Chondrocyte (in vitro differentiated cells): ENCODE measurements around the gene PLCH2. TPM values are rescaled to one million over a fixed set of nuclear protein-coding genes. Genes with fewer than 3 reads are reported as not detected.

Source experiments
- DNase-seq: peaks from one replicate; pipeline ENCODE4 v3.0.0; 2021; ENCODE audit warnings: mixed read lengths, low spot score
- H3K27ac Mint-ChIP-seq: one replicate; pipeline ENCODE4 v1.8.0; 2021; ENCODE audit warnings: mild to moderate bottlenecking, moderate library complexity, mixed read lengths; ENCODE audit not compliant: unreplicated experiment
- H3K27me3 Mint-ChIP-seq: 2 replicates; pipeline ENCODE4 v1.8.0; 2021; ENCODE audit warnings: low read depth, mixed read lengths
- H3K36me3 Mint-ChIP-seq: 2 replicates; pipeline ENCODE4 v1.8.0; 2021; ENCODE audit warnings: low read depth, mixed read lengths
- H3K4me1 Mint-ChIP-seq: 2 replicates; pipeline ENCODE4 v1.8.0; 2021; ENCODE audit warnings: low read depth, mild to moderate bottlenecking, mixed read lengths
- H3K4me3 Mint-ChIP-seq: one replicate; pipeline ENCODE4 v1.8.0; 2021; ENCODE audit warnings: mild to moderate bottlenecking, moderate library complexity, mixed read lengths; ENCODE audit not compliant: unreplicated experiment
- H3K9me3 Mint-ChIP-seq: 2 replicates; pipeline ENCODE4 v1.8.0; 2021; ENCODE audit warnings: low read depth, mixed read lengths
- CTCF ChIP-seq: fragments of 200-600 bp; sonication (generic); IDR thresholded peaks from 2 replicates; pipeline ENCODE4 v1.5.0; 2021; ENCODE audit warnings: antibody characterized with exemption, mild to moderate bottlenecking, moderate library complexity
- total RNA-seq: library from RNA; stranded (reverse); gene quantifications from 3 replicates; pipeline ENCODE4 v1.2.1, GENCODE V29; 2021

The PLCH2 gene
- total RNA-seq, 1 donor from 2014 or later = 2.4 TPM

- no peak for TF ChIP-seq CTCF
- Mint-ChIP-seq H3K4me1 (peaks cover 4% of the 10 kb centered on the region), H3K27ac (no peak overlapping the region), H3K4me3 (no peak overlapping the region), H3K36me3 (peaks cover 2% of the 10 kb centered on the region), H3K9me3 (no peaks in the 10 kb centered on the region), H3K27me3 (no peaks in the 10 kb centered on the region)
- DNase-seq = no peak
These were observed 28.8 kb downstream of the PLCH2 start for GRCh38 chr1:2504949-2505272.

GRCh38 chr1:2505461-2505994 is 29.4 kb downstream of the PLCH2 start:
- DNase-seq = no peak
- no peaks in the 10 kb centered on the region for H3K4me1 Mint-ChIP-seq
- no peaks in the 10 kb centered on the region for H3K9me3 Mint-ChIP-seq
- H3K4me3 Mint-ChIP-seq = no peak overlapping the region
- no peak overlapping the region for H3K27ac Mint-ChIP-seq
- TF ChIP-seq CTCF = no peak
- H3K36me3 Mint-ChIP-seq = peaks cover 4% of the 10 kb centered on the region
- no peaks in the 10 kb centered on the region for H3K27me3 Mint-ChIP-seq

GRCh38 chr1:2506007-2506860 is 30.1 kb downstream of the PLCH2 start:
- no peak overlapping the region for H3K27ac Mint-ChIP-seq
- H3K9me3 Mint-ChIP-seq = no peaks in the 10 kb centered on the region
- no peak for TF ChIP-seq CTCF
- H3K27me3 Mint-ChIP-seq = no peaks in the 10 kb centered on the region
- peaks cover 5% of the 10 kb centered on the region for H3K36me3 Mint-ChIP-seq
- H3K4me1 Mint-ChIP-seq = no peaks in the 10 kb centered on the region
- no peak overlapping the region for H3K4me3 Mint-ChIP-seq
- DNase-seq = no peak

GRCh38 chr1:2506901-2507565 is 30.9 kb downstream of the PLCH2 start:
- no peak overlapping the region for H3K27ac Mint-ChIP-seq
- no peak overlapping the region for H3K4me3 Mint-ChIP-seq
- TF ChIP-seq CTCF = no peak
- no peaks in the 10 kb centered on the region for H3K9me3 Mint-ChIP-seq
- no peak for DNase-seq
- peaks cover 9% of the 10 kb centered on the region for H3K36me3 Mint-ChIP-seq
- no peaks in the 10 kb centered on the region for H3K27me3 Mint-ChIP-seq
- H3K4me1 Mint-ChIP-seq = no peaks in the 10 kb centered on the region

GRCh38 chr1:2507744-2508155 is 31.7 kb downstream of the PLCH2 start:
- no peak for DNase-seq

More at GRCh38 chr1:2507744-2508155, 31.7 kb downstream of the PLCH2 start:
- peaks cover 9% of the 10 kb centered on the region for H3K36me3 Mint-ChIP-seq
- no peak overlapping the region for H3K4me3 Mint-ChIP-seq
- no peaks in the 10 kb centered on the region for H3K9me3 Mint-ChIP-seq
- no peak overlapping the region for H3K27ac Mint-ChIP-seq
- no peaks in the 10 kb centered on the region for H3K27me3 Mint-ChIP-seq
- no peaks in the 10 kb centered on the region for H3K4me1 Mint-ChIP-seq
- no peak for TF ChIP-seq CTCF
